PC-3 (cell line): ENCODE results near the gene EGFL7. TPM values are rescaled to one million over a fixed set of nuclear protein-coding genes. Genes with fewer than 3 reads are reported as not detected.

ENCODE experiments used
- ATAC-seq: fragments of 200-7000 bp; cut with Tn5 transposase; 2 replicates; pipeline ENCODE4 v1.9.1; 2020; ENCODE audit warnings: mild to moderate bottlenecking, moderate library complexity
- BruUV-seq: library from RNA; stranded (reverse); fragments of 400-500 nt; replicated peaks from 2 replicates; lab custom pipeline; 2021; lab: Mats Ljungman, UMichigan
- CTCF ChIA-PET: fragments of 300-600 bp; sonication (Branson Sonifier 250); formaldehyde crosslinking; loops from one replicate; lab custom pipeline; 2022; ENCODE audit warnings: antibody characterized with exemption; lab: Charles Lee
- POLR2A ChIA-PET: fragments of 300-600 bp; sonication (Branson Sonifier 250); formaldehyde crosslinking; loops from one replicate; lab custom pipeline; 2022; ENCODE audit warnings: antibody characterized with exemption; ENCODE audit not compliant: unreplicated experiment; lab: Charles Lee
- DNase-seq: peaks from one replicate; pipeline ENCODE4 v3.0.0-alpha.2; 2015
- H2AFZ ChIP-seq: fragments of 300-600 bp; sonication (generic); 2 replicates; pipeline ENCODE4 v1.6.0; 2016; ENCODE audit warnings: antibody characterized with exemption, low read length
- H3F3A ChIP-seq: fragments of 300-600 bp; sonication (generic); one replicate; pipeline ENCODE4 v1.6.0; 2017; ENCODE audit warnings: antibody characterized with exemption, low read length, control low read depth, mild to moderate bottlenecking; ENCODE audit not compliant: unreplicated experiment
- H3K27ac ChIP-seq: fragments of 300-600 bp; sonication (generic); 2 replicates; pipeline ENCODE4 v1.5.1; 2016; ENCODE audit warnings: mild to moderate bottlenecking, low read length
- H3K27me3 ChIP-seq: fragments of 300-600 bp; sonication (generic); 2 replicates; pipeline ENCODE4 v1.6.1; 2016; ENCODE audit warnings: low read length, mixed read lengths
- H3K36me3 ChIP-seq: fragments of 300-600 bp; sonication (generic); 2 replicates; pipeline ENCODE4 v1.6.1; 2016; ENCODE audit warnings: low read depth, mixed run types, low read length, mixed read lengths
- H3K4me1 ChIP-seq: fragments of 300-600 bp; sonication (generic); 2 replicates; pipeline ENCODE4 v1.5.1; 2016; ENCODE audit warnings: low read length; ENCODE audit not compliant: insufficient read depth
- H3K4me2 ChIP-seq: fragments of 300-600 bp; sonication (generic); 2 replicates; pipeline ENCODE4 v1.6.0; 2016; ENCODE audit warnings: low read length
- H3K4me3 ChIP-seq: fragments of 300-600 bp; sonication (generic); 2 replicates; pipeline ENCODE4 v1.5.1; 2016; ENCODE audit warnings: mild to moderate bottlenecking, low read length, mixed read lengths
- H3K79me2 ChIP-seq: fragments of 300-600 bp; sonication (generic); 2 replicates; pipeline ENCODE4 v1.6.1; 2017; ENCODE audit warnings: low read length, mixed read lengths
- H3K9ac ChIP-seq: fragments of 300-600 bp; sonication (generic); 2 replicates; pipeline ENCODE4 v1.6.0; 2016; ENCODE audit warnings: mild to moderate bottlenecking, low read length
- H3K9me2 ChIP-seq: fragments of 300-600 bp; sonication (generic); replicated peaks from 2 replicates; pipeline ENCODE4 v1.6.1; 2016; ENCODE audit warnings: mixed run types, low read length, mixed read lengths
- H3K9me3 ChIP-seq: fragments of 300-600 bp; sonication (generic); 2 replicates; pipeline ENCODE4 v1.6.1; 2016; ENCODE audit warnings: low read length, mixed read lengths
- H4K20me1 ChIP-seq: fragments of 300-600 bp; sonication (generic); 2 replicates; pipeline ENCODE4 v1.6.1; 2016; ENCODE audit warnings: low read length, mixed read lengths
- CTCF ChIP-seq: fragments of 300-600 bp; sonication (generic); conservative IDR thresholded peaks from 2 replicates; pipeline ENCODE4 v1.5.1; 2017; ENCODE audit warnings: antibody characterized with exemption, low read depth, mild to moderate bottlenecking, low read length
- EZH2 ChIP-seq: fragments of 300-600 bp; sonication (generic); IDR thresholded peaks from one replicate; pipeline ENCODE4 v1.6.1; 2017; ENCODE audit warnings: antibody characterized with exemption, mild to moderate bottlenecking, low read length; ENCODE audit not compliant: unreplicated experiment
- EZH2phosphoT487 ChIP-seq: fragments of 300-600 bp; sonication (generic); IDR thresholded peaks from 2 replicates; pipeline ENCODE4 v1.6.1; 2018; ENCODE audit warnings: mild to moderate bottlenecking, antibody characterized with exemption, low read length, borderline replicate concordance
- intact Hi-C: fragments of 100-400 bp; cut with micrococcal nuclease; formaldehyde crosslinking; loops from 2 replicates; pipeline ENCODE4 v1.9.0; 2023
- total RNA-seq: library from RNA; depleted of rRNA; stranded (reverse); fragments of >200 nt; gene quantifications from 2 replicates; pipeline ENCODE4 v1.2.3, GENCODE V29; 2014

The EGFL7 gene
- total RNA-seq, 1 experiment from 2014 or later: 23.1 TPM

GRCh38 chr9:136670576-136671253, 8.0 kb downstream of the EGFL7 start:
- H3K9me2 ChIP-seq: no peaks in the 10 kb centered on the region
- POLR2A ChIA-PET: no interaction called here
- ATAC-seq (peak; percentile 32), DNase-seq (peak; percentile 8)
- no peak overlapping the region for H3K27ac ChIP-seq
- no peak overlapping the region for H3K9ac ChIP-seq
- no peaks in the 10 kb centered on the region for H3K9me3 ChIP-seq
- H3K4me3 ChIP-seq: no peak overlapping the region
- no peaks in the 10 kb centered on the region for H3K79me2 ChIP-seq
- BruUV-seq: no TSS peak
- 0 out of 2 replicates have a peak overlapping the region, but pooled peaks have one; percentile 41 for H3K4me2 ChIP-seq
- no peak for TF ChIP-seq EZH2phosphoT487
- TF ChIP-seq CTCF: no peak
- no peak for TF ChIP-seq EZH2
- H4K20me1 ChIP-seq: no peaks in the 10 kb centered on the region
- intact Hi-C loops: loop anchor here (2.0 kb wide), 1 partner anchor 24 kb away; no protein-coding TSS in a partner anchor
- no peaks in the 10 kb centered on the region for H3K36me3 ChIP-seq
- H3K27me3 ChIP-seq: no peaks in the 10 kb centered on the region
- no peaks in the 10 kb centered on the region for H3K4me1 ChIP-seq
- H2AFZ ChIP-seq: no peak overlapping the region
- no peaks in the 10 kb centered on the region for H3F3A ChIP-seq
- CTCF ChIA-PET: interaction anchor here (1.5 kb wide), 1 partner anchor 23 kb away, joined by 3 read pairs; no protein-coding TSS in a partner anchor

GRCh38 chr9:136671254-136671614, 8.5 kb downstream of the EGFL7 start:
- Histone ChIP-seq H4K20me1 (no peaks in the 10 kb centered on the region), H3F3A (no peaks in the 10 kb centered on the region), H3K27me3 (no peaks in the 10 kb centered on the region), H3K27ac (no peak overlapping the region), H3K79me2 (no peaks in the 10 kb centered on the region), H2AFZ (no peak overlapping the region), H3K36me3 (no peaks in the 10 kb centered on the region), H3K9me3 (no peaks in the 10 kb centered on the region), H3K4me2 (no peak overlapping the region), H3K9ac (no peak overlapping the region), H3K9me2 (no peaks in the 10 kb centered on the region), H3K4me1 (no peaks in the 10 kb centered on the region), H3K4me3 (no peak overlapping the region)
- ChIA-PET CTCF (interaction anchor here (0.6 to 1.5 kb wide), 2 partner anchors 22 to 27 kb away, joined by 3 to 6 read pairs; no protein-coding TSS in a partner anchor), POLR2A (no interaction called here)
- DNase-seq (no peak), ATAC-seq (0 out of 2 replicates have a peak, but pooled peaks have one; percentile 8)
- intact Hi-C loops: loop anchor here (2.0 kb wide), 1 partner anchor 24 kb away; no protein-coding TSS in a partner anchor
- TF ChIP-seq EZH2phosphoT487 (no peak), CTCF (no peak), EZH2 (no peak)
- no TSS peak for BruUV-seq
